ENCODE results near the gene THSD7B. TPM values are rescaled to one million over a fixed set of nuclear protein-coding genes. Genes with fewer than 3 reads are reported as not detected.

Gene THSD7B
- total RNA-seq, 1 donor from 2014 or later, result 2.1 TPM

GRCh38 chr2:136764452-136765255 is 691 bp upstream of the THSD7B start:
- H3K36me3 ChIP-seq (ENCODE audit: control insufficient read depth in 3 of 3, insufficient read depth in 3 of 3, low read length in 3 of 3), result no peaks in the 10 kb centered on the region
- H3K4me3 ChIP-seq (ENCODE audit: low read length in 3 of 3), result peak overlapping the region; percentile 22 to 49 (median 39)
- H3K4me1 ChIP-seq (ENCODE audit: control insufficient read depth in 3 of 3, insufficient read depth in 3 of 3, low read length in 3 of 3), result peaks cover 11 to 13% (median 11%) of the 10 kb centered on the region in 3 donors
- H3K27me3 ChIP-seq (ENCODE audit: control insufficient read depth in 3 of 3, insufficient read depth in 3 of 3, low read length in 3 of 3), result peaks cover 23 to 34% (median 29%) of the 10 kb centered on the region in 3 donors
- no peaks in the 10 kb centered on the region for H3K9me3 ChIP-seq (ENCODE audit: control insufficient read depth in 3 of 3, low read length in 3 of 3)
- no peak overlapping the region for H3K9ac ChIP-seq (ENCODE audit: low read depth in 1 of 3, low read length in 3 of 3)
- H3K27ac ChIP-seq (ENCODE audit: low read depth, low read length), result no peak overlapping the region

- no peaks in the 10 kb centered on the region for H3K9me3 ChIP-seq (ENCODE audit: control insufficient read depth in 3 of 3, low read length in 3 of 3)
- peaks cover 11 to 13% (median 11%) of the 10 kb centered on the region in 3 donors for H3K4me1 ChIP-seq (ENCODE audit: control insufficient read depth in 3 of 3, insufficient read depth in 3 of 3, low read length in 3 of 3)
- H3K9ac ChIP-seq (ENCODE audit: low read depth in 1 of 3, low read length in 3 of 3), result peak overlapping the region in 1 of 3 donors; percentile 16
- H3K27me3 ChIP-seq (ENCODE audit: control insufficient read depth in 3 of 3, insufficient read depth in 3 of 3, low read length in 3 of 3), result peaks cover 25 to 33% (median 29%) of the 10 kb centered on the region in 3 donors
- peak overlapping the region; percentile 29 to 60 (median 53) for H3K4me3 ChIP-seq (ENCODE audit: low read length in 3 of 3)
- H3K36me3 ChIP-seq (ENCODE audit: control insufficient read depth in 3 of 3, insufficient read depth in 3 of 3, low read length in 3 of 3), result no peaks in the 10 kb centered on the region
- no peak overlapping the region for H3K27ac ChIP-seq (ENCODE audit: low read depth, low read length)
Measured at GRCh38 chr2:136766073-136766404, 694 bp downstream of the THSD7B start.

DNA sequence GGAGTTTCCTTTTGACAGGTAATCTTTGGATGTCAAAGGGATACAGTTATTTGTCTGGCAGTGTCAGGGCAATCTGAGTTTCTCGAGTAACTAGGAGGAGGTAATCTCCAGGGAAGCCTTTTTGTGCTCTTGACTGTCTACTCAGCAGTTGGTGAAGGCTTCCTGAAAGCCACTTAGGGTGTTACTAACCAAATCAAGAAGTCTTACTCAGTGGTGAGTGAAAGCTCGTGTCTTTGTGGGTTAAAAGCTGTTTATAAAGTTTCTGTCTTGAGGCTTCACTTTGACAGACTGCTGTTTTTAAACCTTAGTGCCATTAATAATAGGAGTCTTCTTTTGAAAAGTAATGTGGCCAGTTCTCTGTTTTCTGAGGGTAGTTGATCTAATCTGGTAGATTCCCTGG is 1.7 kb downstream of the THSD7B start:
- peaks cover 25 to 31% (median 29%) of the 10 kb centered on the region in 3 donors for H3K27me3 ChIP-seq (ENCODE audit: control insufficient read depth in 3 of 3, insufficient read depth in 3 of 3, low read length in 3 of 3)

DNA sequence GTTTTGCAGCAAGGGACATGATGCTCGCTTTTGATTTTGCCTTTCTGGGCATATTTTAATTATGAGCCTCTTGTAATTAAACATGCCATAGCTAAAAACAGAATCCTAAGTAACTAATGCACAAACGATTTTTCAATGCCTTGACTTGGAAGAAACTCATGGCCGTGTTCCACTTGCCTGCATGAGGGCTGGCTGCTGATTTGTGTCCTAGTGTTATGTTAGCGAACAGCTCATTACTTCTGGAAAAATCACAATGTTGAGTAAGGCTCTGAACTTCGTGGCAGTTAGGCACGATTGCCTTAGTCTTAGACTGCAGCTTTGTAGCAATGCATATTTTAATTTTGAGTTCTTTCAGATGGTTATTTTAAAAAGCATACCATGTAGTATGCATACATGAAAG is 4.5 kb downstream of the THSD7B start:
- Histone ChIP-seq H3K27ac (ENCODE audit: low read depth, low read length) (no peak overlapping the region), H3K27me3 (ENCODE audit: control insufficient read depth in 3 of 3, insufficient read depth in 3 of 3, low read length in 3 of 3) (peaks cover 20 to 25% (median 21%) of the 10 kb centered on the region in 3 donors), H3K4me3 (ENCODE audit: low read length in 3 of 3) (no peak overlapping the region), H3K4me1 (ENCODE audit: control insufficient read depth in 3 of 3, insufficient read depth in 3 of 3, low read length in 3 of 3) (peaks cover 8 to 9% (median 9%) of the 10 kb centered on the region in 3 donors), H3K9me3 (ENCODE audit: control insufficient read depth in 3 of 3, low read length in 3 of 3) (no peaks in the 10 kb centered on the region), H3K9ac (ENCODE audit: low read depth in 1 of 3, low read length in 3 of 3) (no peak overlapping the region), H3K36me3 (ENCODE audit: control insufficient read depth in 3 of 3, insufficient read depth in 3 of 3, low read length in 3 of 3) (no peaks in the 10 kb centered on the region)

More for the DNA sequence above, 1.7 kb downstream of the THSD7B start:
- peaks cover 11 to 13% (median 11%) of the 10 kb centered on the region in 3 donors for H3K4me1 ChIP-seq (ENCODE audit: control insufficient read depth in 3 of 3, insufficient read depth in 3 of 3, low read length in 3 of 3)
- no peak overlapping the region for H3K4me3 ChIP-seq (ENCODE audit: low read length in 3 of 3)
- no peak overlapping the region for H3K27ac ChIP-seq (ENCODE audit: low read depth, low read length)
- no peaks in the 10 kb centered on the region for H3K9me3 ChIP-seq (ENCODE audit: control insufficient read depth in 3 of 3, low read length in 3 of 3)
- no peak overlapping the region for H3K9ac ChIP-seq (ENCODE audit: low read depth in 1 of 3, low read length in 3 of 3)
- no peaks in the 10 kb centered on the region for H3K36me3 ChIP-seq (ENCODE audit: control insufficient read depth in 3 of 3, insufficient read depth in 3 of 3, low read length in 3 of 3)

DNA sequence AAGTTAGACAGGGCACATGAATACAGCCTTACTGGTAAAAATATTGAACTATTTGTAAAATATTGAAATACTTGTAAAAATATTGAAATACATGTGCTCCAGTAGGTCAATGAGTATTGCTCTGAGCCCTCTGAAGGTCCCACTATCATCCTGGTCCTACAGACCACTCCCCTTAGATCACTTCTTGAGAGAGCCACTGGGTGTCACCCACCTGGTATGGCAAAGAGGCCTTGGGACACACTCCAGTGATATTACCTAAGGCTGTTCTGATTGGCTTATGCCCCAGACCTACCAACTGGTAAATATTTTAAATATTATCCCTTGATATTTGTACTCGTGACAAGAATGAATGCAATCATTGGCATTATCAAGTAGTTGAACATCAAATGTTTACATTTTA is 5.0 kb downstream of the THSD7B start:
- Histone ChIP-seq H3K36me3 (ENCODE audit: control insufficient read depth in 3 of 3, insufficient read depth in 3 of 3, low read length in 3 of 3) (no peaks in the 10 kb centered on the region), H3K9me3 (ENCODE audit: control insufficient read depth in 3 of 3, low read length in 3 of 3) (no peaks in the 10 kb centered on the region), H3K27me3 (ENCODE audit: control insufficient read depth in 3 of 3, insufficient read depth in 3 of 3, low read length in 3 of 3) (peaks cover 18 to 22% (median 20%) of the 10 kb centered on the region in 3 donors), H3K4me1 (ENCODE audit: control insufficient read depth in 3 of 3, insufficient read depth in 3 of 3, low read length in 3 of 3) (peaks cover 7% of the 10 kb centered on the region in 3 donors), H3K4me3 (ENCODE audit: low read length in 3 of 3) (no peak overlapping the region), H3K9ac (ENCODE audit: low read depth in 1 of 3, low read length in 3 of 3) (no peak overlapping the region), H3K27ac (ENCODE audit: low read depth, low read length) (no peak overlapping the region)

DNA sequence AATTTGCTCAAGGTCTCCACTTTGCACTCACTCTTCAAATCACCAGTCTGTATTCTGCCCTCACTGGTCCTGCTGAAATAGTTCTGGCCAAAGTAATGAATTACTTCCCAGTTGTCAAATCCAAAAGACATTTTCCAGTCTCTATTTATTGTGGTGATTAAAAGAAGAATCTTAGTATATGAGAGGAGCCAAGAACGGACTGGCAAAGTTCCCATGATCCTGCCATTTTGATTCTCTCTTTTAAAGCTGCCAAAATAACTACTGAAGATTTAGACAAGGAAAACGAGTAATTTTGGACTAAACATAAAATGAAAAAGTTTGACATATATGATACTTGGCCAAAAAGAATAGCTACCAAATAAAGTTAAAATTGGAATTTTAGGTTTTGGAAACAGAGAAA is 12.0 kb downstream of the THSD7B start:
- no peaks in the 10 kb centered on the region for H3K36me3 ChIP-seq (ENCODE audit: control insufficient read depth in 3 of 3, insufficient read depth in 3 of 3, low read length in 3 of 3)
- no peaks in the 10 kb centered on the region for H3K4me1 ChIP-seq (ENCODE audit: control insufficient read depth in 3 of 3, insufficient read depth in 3 of 3, low read length in 3 of 3)

DNA sequence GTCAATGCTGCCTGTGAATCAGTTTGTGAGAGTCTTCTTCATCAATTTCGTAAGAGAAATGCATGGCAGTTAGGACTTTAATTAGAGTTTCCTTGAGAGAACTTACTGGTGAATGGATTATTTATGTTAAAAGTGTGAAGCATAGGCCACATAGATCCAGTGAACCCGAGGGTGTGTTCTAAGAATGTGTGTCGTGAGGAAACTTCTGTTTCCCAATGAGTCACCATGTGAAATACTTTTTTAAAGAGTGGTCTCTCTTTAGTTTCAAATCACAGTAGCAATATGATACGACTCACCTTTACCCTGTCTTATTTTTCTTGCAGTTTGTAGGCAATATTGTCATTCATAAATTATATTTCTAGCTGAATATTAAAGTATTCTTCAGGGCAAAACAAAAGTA is 18.5 kb downstream of the THSD7B start:
- Histone ChIP-seq H3K9me3 (ENCODE audit: control insufficient read depth in 3 of 3, low read length in 3 of 3) (no peaks in the 10 kb centered on the region), H3K27ac (ENCODE audit: low read depth, low read length) (no peak overlapping the region), H3K9ac (ENCODE audit: low read depth in 1 of 3, low read length in 3 of 3) (no peak overlapping the region), H3K27me3 (ENCODE audit: control insufficient read depth in 3 of 3, insufficient read depth in 3 of 3, low read length in 3 of 3) (peaks cover 0 to 2% (median 0%) of the 10 kb centered on the region in 3 donors), H3K4me1 (ENCODE audit: control insufficient read depth in 3 of 3, insufficient read depth in 3 of 3, low read length in 3 of 3) (no peaks in the 10 kb centered on the region), H3K36me3 (ENCODE audit: control insufficient read depth in 3 of 3, insufficient read depth in 3 of 3, low read length in 3 of 3) (no peaks in the 10 kb centered on the region), H3K4me3 (ENCODE audit: low read length in 3 of 3) (no peak overlapping the region)

More for the DNA sequence above, 12.0 kb downstream of the THSD7B start:
- Histone ChIP-seq H3K4me3 (ENCODE audit: low read length in 3 of 3) (no peak overlapping the region), H3K9me3 (ENCODE audit: control insufficient read depth in 3 of 3, low read length in 3 of 3) (no peaks in the 10 kb centered on the region), H3K27me3 (ENCODE audit: control insufficient read depth in 3 of 3, insufficient read depth in 3 of 3, low read length in 3 of 3) (no peaks in the 10 kb centered on the region), H3K9ac (ENCODE audit: low read depth in 1 of 3, low read length in 3 of 3) (no peak overlapping the region), H3K27ac (ENCODE audit: low read depth, low read length) (no peak overlapping the region)

- no peaks in the 10 kb centered on the region for H3K9me3 ChIP-seq (ENCODE audit: control insufficient read depth in 3 of 3, low read length in 3 of 3)
Measured at GRCh38 chr2:136785215-136785614, 19.9 kb downstream of the THSD7B start.

GRCh38 chr2:136787970-136788369 is 22.6 kb downstream of the THSD7B start:
- Histone ChIP-seq H3K9me3 (ENCODE audit: control insufficient read depth in 3 of 3, low read length in 3 of 3) (no peaks in the 10 kb centered on the region), H3K9ac (ENCODE audit: low read depth in 1 of 3, low read length in 3 of 3) (no peak overlapping the region), H3K27me3 (ENCODE audit: control insufficient read depth in 3 of 3, insufficient read depth in 3 of 3, low read length in 3 of 3) (peaks cover 0 to 2% (median 0%) of the 10 kb centered on the region in 3 donors), H3K36me3 (ENCODE audit: control insufficient read depth in 3 of 3, insufficient read depth in 3 of 3, low read length in 3 of 3) (no peaks in the 10 kb centered on the region), H3K4me3 (ENCODE audit: low read length in 3 of 3) (no peak overlapping the region), H3K27ac (ENCODE audit: low read depth, low read length) (no peak overlapping the region), H3K4me1 (ENCODE audit: control insufficient read depth in 3 of 3, insufficient read depth in 3 of 3, low read length in 3 of 3) (no peaks in the 10 kb centered on the region)

More at GRCh38 chr2:136785215-136785614, 19.9 kb downstream of the THSD7B start:
- Histone ChIP-seq H3K36me3 (ENCODE audit: control insufficient read depth in 3 of 3, insufficient read depth in 3 of 3, low read length in 3 of 3) (no peaks in the 10 kb centered on the region), H3K4me3 (ENCODE audit: low read length in 3 of 3) (no peak overlapping the region), H3K27ac (ENCODE audit: low read depth, low read length) (no peak overlapping the region), H3K27me3 (ENCODE audit: control insufficient read depth in 3 of 3, insufficient read depth in 3 of 3, low read length in 3 of 3) (peaks cover 0 to 2% (median 0%) of the 10 kb centered on the region in 3 donors), H3K4me1 (ENCODE audit: control insufficient read depth in 3 of 3, insufficient read depth in 3 of 3, low read length in 3 of 3) (no peaks in the 10 kb centered on the region), H3K9ac (ENCODE audit: low read depth in 1 of 3, low read length in 3 of 3) (no peak overlapping the region)

- no peaks in the 10 kb centered on the region for H3K4me1 ChIP-seq (ENCODE audit: control insufficient read depth in 3 of 3, insufficient read depth in 3 of 3, low read length in 3 of 3)
- no peaks in the 10 kb centered on the region for H3K27me3 ChIP-seq (ENCODE audit: control insufficient read depth in 3 of 3, insufficient read depth in 3 of 3, low read length in 3 of 3)
- no peak overlapping the region for H3K9ac ChIP-seq (ENCODE audit: low read depth in 1 of 3, low read length in 3 of 3)
- no peaks in the 10 kb centered on the region for H3K36me3 ChIP-seq (ENCODE audit: control insufficient read depth in 3 of 3, insufficient read depth in 3 of 3, low read length in 3 of 3)
- no peak overlapping the region for H3K4me3 ChIP-seq (ENCODE audit: low read length in 3 of 3)
- no peaks in the 10 kb centered on the region for H3K9me3 ChIP-seq (ENCODE audit: control insufficient read depth in 3 of 3, low read length in 3 of 3)
- H3K27ac ChIP-seq (ENCODE audit: low read depth, low read length), result no peak overlapping the region
Measured at GRCh38 chr2:136796339-136796738, 31.0 kb downstream of the THSD7B start.
